ENCODE results near the gene EPB41L1. TPM values are rescaled to one million over a fixed set of nuclear protein-coding genes. Genes with fewer than 3 reads are reported as not detected.
"Not testable (repeated sequence)": the region's sequence is repeated elsewhere in the genome, so short reads cannot be mapped to it uniquely, and the experiment has no call there.

Gene EPB41L1
- total RNA-seq, 1 experiment from 2014 or later, result 38.7 TPM

DNA sequence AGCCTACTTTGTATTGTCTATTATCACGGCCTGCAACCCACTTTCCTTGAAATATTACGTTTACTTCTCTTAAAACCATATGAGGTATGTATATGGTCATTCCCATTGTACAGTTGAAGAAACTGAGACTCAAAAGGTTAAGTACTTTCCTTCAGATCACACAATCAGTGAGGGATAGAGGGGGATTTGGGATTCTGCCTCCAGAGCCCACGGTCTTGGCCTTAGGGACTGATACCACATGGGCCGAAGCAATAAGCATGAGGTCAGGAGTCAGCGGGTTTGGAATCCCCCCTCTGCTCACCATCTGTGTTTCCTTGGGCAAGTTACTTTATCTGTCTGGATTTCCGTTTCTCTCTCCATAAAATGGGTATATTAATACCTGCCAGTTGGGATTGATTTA, 19.4 kb upstream of the EPB41L1 start:
- CTCF ChIA-PET, result interaction anchor here (2.3 to 6.9 kb wide), 3 partner anchors 140 to 143 kb away, joined by 11 to 366 read pairs (median 22); no protein-coding TSS in a partner anchor
- ATAC-seq, result no peak
- no peak for DNase-seq (ENCODE audit: low spot score)
- Mint-ChIP-seq H3K27ac (no peak overlapping the region), H3K4me3 (no peak overlapping the region), H3K9me3 (no peaks in the 10 kb centered on the region), H3K27me3 (ENCODE audit: low read depth) (no peaks in the 10 kb centered on the region; the same call in 1 of the 2 replicates), H3K36me3 (no peaks in the 10 kb centered on the region), H3K4me1 (peaks cover 5% of the 10 kb centered on the region)
- no peak for TF ChIP-seq FOXJ3 (CRISPR knock-in tag; IDR thresholded peaks at IDR 0.05; ENCODE audit: borderline replicate concordance)
- TF ChIP-seq, protein P1, sequence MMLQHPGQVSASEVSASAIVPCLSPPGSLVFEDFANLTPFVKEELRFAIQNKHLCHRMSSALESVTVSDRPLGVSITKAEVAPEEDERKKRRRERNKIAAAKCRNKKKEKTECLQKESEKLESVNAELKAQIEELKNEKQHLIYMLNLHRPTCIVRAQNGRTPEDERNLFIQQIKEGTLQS (CRISPR knock-in tag; conservative IDR thresholded peaks at IDR 0.05), result no peak
- TF ChIP-seq, protein P2, sequence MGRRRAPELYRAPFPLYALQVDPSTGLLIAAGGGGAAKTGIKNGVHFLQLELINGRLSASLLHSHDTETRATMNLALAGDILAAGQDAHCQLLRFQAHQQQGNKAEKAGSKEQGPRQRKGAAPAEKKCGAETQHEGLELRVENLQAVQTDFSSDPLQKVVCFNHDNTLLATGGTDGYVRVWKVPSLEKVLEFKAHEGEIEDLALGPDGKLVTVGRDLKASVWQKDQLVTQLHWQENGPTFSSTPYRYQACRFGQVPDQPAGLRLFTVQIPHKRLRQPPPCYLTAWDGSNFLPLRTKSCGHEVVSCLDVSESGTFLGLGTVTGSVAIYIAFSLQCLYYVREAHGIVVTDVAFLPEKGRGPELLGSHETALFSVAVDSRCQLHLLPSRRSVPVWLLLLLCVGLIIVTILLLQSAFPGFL (CRISPR knock-in tag; IDR thresholded peaks at IDR 0.05; ENCODE audit: borderline replicate concordance), result no peak
- TF ChIP-seq ZNF138 (CRISPR knock-in tag; conservative IDR thresholded peaks at IDR 0.05), result no peak
- TF ChIP-seq SP1 (CRISPR knock-in tag; conservative IDR thresholded peaks at IDR 0.05), result no peak
- no peak for TF ChIP-seq ZNF232 (CRISPR knock-in tag; IDR thresholded peaks at IDR 0.05)
- no peak for TF ChIP-seq GTF2I (CRISPR knock-in tag; conservative IDR thresholded peaks at IDR 0.05)
- no peak for TF ChIP-seq PRRX2 (CRISPR knock-in tag; IDR thresholded peaks at IDR 0.05)
- no peak for TF ChIP-seq IRF2 (CRISPR knock-in tag; IDR thresholded peaks at IDR 0.05; ENCODE audit: borderline replicate concordance, low read depth)
- no peak for TF ChIP-seq ELF4 (CRISPR knock-in tag; IDR thresholded peaks at IDR 0.05; ENCODE audit: low read depth)
- no peak for TF ChIP-seq TEAD1 (CRISPR knock-in tag; IDR thresholded peaks at IDR 0.05)
- no peak for TF ChIP-seq SOX15 (CRISPR knock-in tag; IDR thresholded peaks at IDR 0.05)
- no peak for TF ChIP-seq JUN (CRISPR knock-in tag; IDR thresholded peaks at IDR 0.05)
- POLR2A ChIA-PET, result no interaction called here

GRCh38 chr20:36135821-36136220, 18.7 kb upstream of the EPB41L1 start:
- no peak for DNase-seq (ENCODE audit: low spot score)
- Mint-ChIP-seq H3K27ac (no peak overlapping the region), H3K9me3 (no peaks in the 10 kb centered on the region), H3K36me3 (no peaks in the 10 kb centered on the region), H3K4me3 (no peak overlapping the region), H3K27me3 (ENCODE audit: low read depth) (no peaks in the 10 kb centered on the region; the same call in 1 of the 2 replicates), H3K4me1 (peaks cover 5% of the 10 kb centered on the region)
- ChIA-PET CTCF (interaction anchor here (0.6 to 6.9 kb wide), 2 partner anchors 58 to 143 kb away, joined by 3 to 366 read pairs; no protein-coding TSS in a partner anchor), POLR2A (no interaction called here)
- ATAC-seq, result no peak
- no peak for TF ChIP-seq FOXJ3 (CRISPR knock-in tag; IDR thresholded peaks at IDR 0.05; ENCODE audit: borderline replicate concordance)
- TF ChIP-seq, protein P3, sequence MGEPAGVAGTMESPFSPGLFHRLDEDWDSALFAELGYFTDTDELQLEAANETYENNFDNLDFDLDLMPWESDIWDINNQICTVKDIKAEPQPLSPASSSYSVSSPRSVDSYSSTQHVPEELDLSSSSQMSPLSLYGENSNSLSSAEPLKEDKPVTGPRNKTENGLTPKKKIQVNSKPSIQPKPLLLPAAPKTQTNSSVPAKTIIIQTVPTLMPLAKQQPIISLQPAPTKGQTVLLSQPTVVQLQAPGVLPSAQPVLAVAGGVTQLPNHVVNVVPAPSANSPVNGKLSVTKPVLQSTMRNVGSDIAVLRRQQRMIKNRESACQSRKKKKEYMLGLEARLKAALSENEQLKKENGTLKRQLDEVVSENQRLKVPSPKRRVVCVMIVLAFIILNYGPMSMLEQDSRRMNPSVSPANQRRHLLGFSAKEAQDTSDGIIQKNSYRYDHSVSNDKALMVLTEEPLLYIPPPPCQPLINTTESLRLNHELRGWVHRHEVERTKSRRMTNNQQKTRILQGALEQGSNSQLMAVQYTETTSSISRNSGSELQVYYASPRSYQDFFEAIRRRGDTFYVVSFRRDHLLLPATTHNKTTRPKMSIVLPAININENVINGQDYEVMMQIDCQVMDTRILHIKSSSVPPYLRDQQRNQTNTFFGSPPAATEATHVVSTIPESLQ (CRISPR knock-in tag; IDR thresholded peaks at IDR 0.05), result no peak
- no peak for TF ChIP-seq ESRRA (CRISPR knock-in tag; IDR thresholded peaks at IDR 0.05; ENCODE audit: borderline replicate concordance)
- TF ChIP-seq ZNF138 (CRISPR knock-in tag; conservative IDR thresholded peaks at IDR 0.05), result no peak
- TF ChIP-seq, protein P4, sequence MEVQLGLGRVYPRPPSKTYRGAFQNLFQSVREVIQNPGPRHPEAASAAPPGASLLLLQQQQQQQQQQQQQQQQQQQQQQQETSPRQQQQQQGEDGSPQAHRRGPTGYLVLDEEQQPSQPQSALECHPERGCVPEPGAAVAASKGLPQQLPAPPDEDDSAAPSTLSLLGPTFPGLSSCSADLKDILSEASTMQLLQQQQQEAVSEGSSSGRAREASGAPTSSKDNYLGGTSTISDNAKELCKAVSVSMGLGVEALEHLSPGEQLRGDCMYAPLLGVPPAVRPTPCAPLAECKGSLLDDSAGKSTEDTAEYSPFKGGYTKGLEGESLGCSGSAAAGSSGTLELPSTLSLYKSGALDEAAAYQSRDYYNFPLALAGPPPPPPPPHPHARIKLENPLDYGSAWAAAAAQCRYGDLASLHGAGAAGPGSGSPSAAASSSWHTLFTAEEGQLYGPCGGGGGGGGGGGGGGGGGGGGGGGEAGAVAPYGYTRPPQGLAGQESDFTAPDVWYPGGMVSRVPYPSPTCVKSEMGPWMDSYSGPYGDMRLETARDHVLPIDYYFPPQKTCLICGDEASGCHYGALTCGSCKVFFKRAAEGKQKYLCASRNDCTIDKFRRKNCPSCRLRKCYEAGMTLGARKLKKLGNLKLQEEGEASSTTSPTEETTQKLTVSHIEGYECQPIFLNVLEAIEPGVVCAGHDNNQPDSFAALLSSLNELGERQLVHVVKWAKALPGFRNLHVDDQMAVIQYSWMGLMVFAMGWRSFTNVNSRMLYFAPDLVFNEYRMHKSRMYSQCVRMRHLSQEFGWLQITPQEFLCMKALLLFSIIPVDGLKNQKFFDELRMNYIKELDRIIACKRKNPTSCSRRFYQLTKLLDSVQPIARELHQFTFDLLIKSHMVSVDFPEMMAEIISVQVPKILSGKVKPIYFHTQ (CRISPR knock-in tag; IDR thresholded peaks at IDR 0.05), result no peak
- no peak for TF ChIP-seq ZNF512 (CRISPR knock-in tag; IDR thresholded peaks at IDR 0.05; ENCODE audit: borderline replicate concordance)

DNA sequence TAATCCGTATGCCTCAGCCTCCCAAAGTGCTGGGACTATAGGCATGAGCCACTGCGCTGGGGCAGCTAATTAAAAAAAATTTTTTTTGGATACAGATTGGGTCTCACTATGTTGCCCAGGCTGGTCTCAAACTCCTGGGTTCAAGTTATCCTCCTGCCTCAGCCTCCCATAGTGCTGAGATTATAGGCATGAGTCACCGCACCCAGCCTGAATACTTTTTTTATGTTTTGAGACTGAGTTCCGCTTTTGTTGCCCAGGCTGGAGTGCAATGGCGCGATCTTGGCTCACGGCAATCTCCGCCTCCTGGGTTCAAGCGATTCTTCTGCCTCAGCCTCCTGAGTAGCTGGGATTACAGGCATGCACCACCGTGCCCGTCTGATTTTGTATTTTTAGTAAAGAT, 17.2 kb upstream of the EPB41L1 start:
- POLR2A ChIA-PET; H3K27ac Mint-ChIP-seq; H3K4me3 Mint-ChIP-seq; DNase-seq (ENCODE audit: low spot score); ATAC-seq; H3K27me3 Mint-ChIP-seq (ENCODE audit: low read depth); H3K9me3 Mint-ChIP-seq; H3K36me3 Mint-ChIP-seq; H3K4me1 Mint-ChIP-seq: not testable (repeated sequence)
- CTCF ChIA-PET, result interaction anchor here (2.0 to 6.9 kb wide), 3 partner anchors 72 to 183 kb away, joined by 21 to 366 read pairs (median 48); partner anchors contain the start of gene SCAND1
